Gastroesophageal sphincter (tissue), 4 donors: Measurements from ENCODE around the gene PLA2G4B. TPM values are rescaled to one million over a fixed set of nuclear protein-coding genes. Genes with fewer than 3 reads are reported as not detected.

Source experiments
- ATAC-seq: fragments of 150-250 bp; one replicate; pipeline ENCODE4 v1.9.1; 2016; ENCODE audit warnings: mild to moderate bottlenecking, moderate library complexity
- H3K27ac ChIP-seq, 4 donors: fragments of 200-600 bp; sonication (generic) in 3 of 4; 1 replicate in 3 of 4; 2 replicates in 1 of 4; pipeline ENCODE4 v1.5.1; 2016 to 2019
- H3K27me3 ChIP-seq: fragments of 200-600 bp; sonication (generic); one replicate; pipeline ENCODE4 v1.5.1; 2019
- H3K36me3 ChIP-seq, 2 donors: fragments of 200-600 bp; sonication (generic); one replicate each; pipeline ENCODE4 v1.5.1; 2019; ENCODE audit warnings: control low read depth in 1 of 2
- H3K4me1 ChIP-seq, 3 donors: fragments of 200-600 bp; sonication (generic); 1 replicate in 2 of 3; 2 replicates in 1 of 3; pipeline ENCODE4 v1.5.1; 2016 to 2019; ENCODE audit warnings: control low read depth in 2 of 3
- H3K4me3 ChIP-seq, 2 donors: fragments of 200-600 bp; sonication (generic); one replicate each; pipeline ENCODE4 v1.5.1; 2019; ENCODE audit warnings: mild to moderate bottlenecking in 1 of 2, moderate library complexity in 1 of 2
- H3K9me3 ChIP-seq, 3 donors: fragments of 200-600 bp; sonication (generic); one replicate each; pipeline ENCODE4 v1.5.1; 2017 to 2019; ENCODE audit warnings: control low read depth in 2 of 3
- EP300 ChIP-seq: sonication (generic); formaldehyde crosslinking; IDR thresholded peaks from one replicate; pipeline ENCODE4 v1.6.1; 2017; ENCODE audit warnings: antibody characterized with exemption, mild to moderate bottlenecking
- POLR2A ChIP-seq, 2 donors: fragments of 450-650 bp; IDR thresholded peaks; one replicate each; pipeline ENCODE4 v1.6.1; 2017; ENCODE audit warnings: antibody characterized with exemption in 2 of 2, mild to moderate bottlenecking in 2 of 2, moderate library complexity in 1 of 2
- POLR2AphosphoS5 ChIP-seq: sonication (generic); formaldehyde crosslinking; IDR thresholded peaks from one replicate; pipeline ENCODE4 v1.6.1; 2017; ENCODE audit warnings: antibody characterized with exemption
- WGBS, 2 donors: methylation state at CpG; one replicate each; pipeline ENCODE4 v1.1.5; 2018; ENCODE audit warnings: low coverage in 1 of 2; 5-methylcytosine and 5-hydroxymethylcytosine counted together
- total RNA-seq, 4 donors: library from RNA; depleted of rRNA; stranded (reverse); fragments of >200 nt; gene quantifications; one replicate each; pipeline ENCODE4 v1.1.0, GENCODE V29; 2016
- TF ChIP-seq, protein P1 (sequence below), 4 experiments: fragments of 200-600 bp in 2 of 4; fragments of 450-650 bp in 2 of 4; sonication (generic) in 1 of 4; IDR thresholded peaks; one replicate each; pipeline ENCODE4 v1.5.1; 2017 to 2019; ENCODE audit warnings: antibody characterized with exemption in 4 of 4, mild to moderate bottlenecking in 2 of 4, moderate library complexity in 2 of 4

PLA2G4B gene
- total RNA-seq, 4 donors from 2014 or later = 2.5 to 7.0 (median 3.6) TPM

DNA sequence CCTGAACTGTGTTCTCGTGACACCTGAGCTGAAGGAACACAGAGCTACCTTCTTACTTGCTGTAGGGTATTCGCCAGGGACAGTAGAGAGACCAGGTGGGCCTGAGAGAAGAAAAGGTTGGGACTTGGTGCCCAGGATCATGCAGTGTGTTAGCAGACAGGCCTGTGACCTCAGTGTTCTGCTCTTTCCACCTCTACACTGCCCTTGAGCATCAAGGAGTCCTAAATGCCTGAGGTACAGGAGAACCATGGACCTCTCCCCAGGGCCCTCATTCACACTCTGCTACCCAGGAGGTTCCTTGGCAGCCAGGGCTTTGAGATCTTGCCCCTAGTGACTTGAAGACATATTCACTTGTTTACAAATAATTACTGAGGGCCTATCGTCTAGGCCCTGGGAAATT is 32.9 kb upstream of the PLA2G4B start:
- WGBS, 2 donors = 30 to 71% methylated on average over 2 to 3 of the region's 3 CpGs
- TF ChIP-seq, protein P1, sequence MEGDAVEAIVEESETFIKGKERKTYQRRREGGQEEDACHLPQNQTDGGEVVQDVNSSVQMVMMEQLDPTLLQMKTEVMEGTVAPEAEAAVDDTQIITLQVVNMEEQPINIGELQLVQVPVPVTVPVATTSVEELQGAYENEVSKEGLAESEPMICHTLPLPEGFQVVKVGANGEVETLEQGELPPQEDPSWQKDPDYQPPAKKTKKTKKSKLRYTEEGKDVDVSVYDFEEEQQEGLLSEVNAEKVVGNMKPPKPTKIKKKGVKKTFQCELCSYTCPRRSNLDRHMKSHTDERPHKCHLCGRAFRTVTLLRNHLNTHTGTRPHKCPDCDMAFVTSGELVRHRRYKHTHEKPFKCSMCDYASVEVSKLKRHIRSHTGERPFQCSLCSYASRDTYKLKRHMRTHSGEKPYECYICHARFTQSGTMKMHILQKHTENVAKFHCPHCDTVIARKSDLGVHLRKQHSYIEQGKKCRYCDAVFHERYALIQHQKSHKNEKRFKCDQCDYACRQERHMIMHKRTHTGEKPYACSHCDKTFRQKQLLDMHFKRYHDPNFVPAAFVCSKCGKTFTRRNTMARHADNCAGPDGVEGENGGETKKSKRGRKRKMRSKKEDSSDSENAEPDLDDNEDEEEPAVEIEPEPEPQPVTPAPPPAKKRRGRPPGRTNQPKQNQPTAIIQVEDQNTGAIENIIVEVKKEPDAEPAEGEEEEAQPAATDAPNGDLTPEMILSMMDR (IDR thresholded peaks at IDR 0.05) = no peak
- TF ChIP-seq EP300 = no peak
- TF ChIP-seq POLR2AphosphoS5 = no peak
- no peak for TF ChIP-seq POLR2A (IDR thresholded peaks at IDR 0.05)

DNA sequence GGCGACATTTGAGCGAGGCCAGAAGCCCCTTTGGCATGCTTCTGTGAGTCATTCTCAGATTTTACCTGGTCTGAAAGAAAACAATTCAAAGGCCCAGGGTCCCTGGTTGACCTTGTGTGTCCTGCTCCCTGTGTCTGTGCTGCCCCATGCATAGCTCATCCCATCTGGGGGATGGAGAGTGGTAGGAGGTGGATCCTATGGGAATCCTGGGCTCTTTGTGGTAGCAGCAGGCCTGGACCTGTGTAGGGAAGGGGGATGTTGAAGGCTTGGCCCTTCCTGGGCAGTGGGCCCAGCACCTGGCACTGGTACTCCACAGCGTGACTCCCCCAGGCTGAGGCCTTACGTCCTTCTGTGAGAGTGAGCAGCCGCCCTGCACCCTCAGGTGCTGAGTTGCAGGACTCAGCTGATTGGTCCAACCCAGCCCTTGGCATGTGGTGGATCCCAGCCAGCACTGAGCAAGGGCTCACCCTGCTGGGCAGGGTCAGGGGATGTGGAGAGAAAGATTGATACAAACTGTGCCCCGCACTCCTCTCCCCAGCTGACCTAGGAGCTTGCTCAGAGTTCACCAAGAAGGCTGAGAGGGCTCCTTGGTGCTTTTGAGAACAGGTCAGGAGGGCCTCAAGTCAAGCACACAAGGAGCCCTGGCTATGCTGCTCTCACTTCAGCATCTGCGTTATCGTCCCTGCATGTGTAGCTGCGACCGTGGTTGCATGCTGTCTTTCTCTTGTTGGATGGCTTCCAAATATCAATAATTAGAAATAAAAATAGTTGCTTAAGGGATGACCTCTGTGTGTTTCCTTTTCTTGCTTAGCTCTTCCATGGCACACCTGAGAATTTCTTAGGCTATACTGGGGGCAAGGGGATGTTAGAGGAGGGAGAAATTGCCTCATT is 32.1 kb upstream of the PLA2G4B start:
- Histone ChIP-seq H3K27me3 (no peaks in the 10 kb centered on the region), H3K4me1 (peaks cover 0 to 71% (median 26%) of the 10 kb centered on the region in 3 donors), H3K4me3 (no peak overlapping the region), H3K9me3 (no peaks in the 10 kb centered on the region), H3K36me3 (peaks cover 0 to 7% of the 10 kb centered on the region in 2 donors), H3K27ac (peak overlapping the region; percentile 32 to 88 (median 82))
- TF ChIP-seq, protein P1 (IDR thresholded peaks at IDR 0.05) = peak in 1 of 4 experiments; percentile 33
- TF ChIP-seq POLR2A (IDR thresholded peaks at IDR 0.05) (no peak), POLR2AphosphoS5 (no peak)
- peak; percentile 54 for ATAC-seq
- WGBS, 2 donors = 54 to 80% methylated on average over 1 to 6 of the region's 10 CpGs

More for the DNA sequence above, 32.9 kb upstream of the PLA2G4B start:
- Histone ChIP-seq H3K27ac (peak overlapping the region; percentile 32 to 88 (median 82)), H3K27me3 (no peaks in the 10 kb centered on the region), H3K4me1 (peaks cover 0 to 68% (median 26%) of the 10 kb centered on the region in 3 donors), H3K9me3 (no peaks in the 10 kb centered on the region), H3K4me3 (no peak overlapping the region), H3K36me3 (peaks cover 0 to 12% of the 10 kb centered on the region in 2 donors)
- ATAC-seq = no peak

DNA sequence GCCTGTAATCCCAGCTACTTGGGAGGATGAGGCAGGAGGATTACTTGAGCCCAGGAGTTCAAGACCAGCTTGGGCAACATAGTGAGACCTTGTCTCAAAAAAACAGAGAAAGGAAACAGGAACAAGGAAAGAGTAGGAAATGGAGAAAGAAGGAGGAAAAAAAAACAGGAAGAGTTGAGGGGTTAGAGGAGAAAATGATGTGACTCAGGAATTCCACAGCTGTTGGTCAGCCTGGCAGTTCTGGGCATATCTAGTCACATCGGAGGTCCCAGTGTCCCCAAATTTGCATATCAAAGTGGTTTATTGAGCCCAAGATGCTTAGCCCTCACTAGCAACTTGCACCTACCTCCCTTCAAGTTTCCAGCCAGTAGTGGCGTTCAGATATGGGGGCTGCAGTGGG is 29.5 kb upstream of the PLA2G4B start:
- H3K4me1 ChIP-seq = peaks cover 0 to 58% (median 21%) of the 10 kb centered on the region in 3 donors
- no peak overlapping the region for H3K4me3 ChIP-seq
- peak overlapping the region in 1 of 4 donors; percentile 7 for H3K27ac ChIP-seq
- no peaks in the 10 kb centered on the region for H3K9me3 ChIP-seq
- peaks cover 0 to 28% of the 10 kb centered on the region in 2 donors for H3K36me3 ChIP-seq
- no peak for ATAC-seq
- no peak for TF ChIP-seq POLR2A (IDR thresholded peaks at IDR 0.05)
- TF ChIP-seq, protein P1 (IDR thresholded peaks at IDR 0.05) = no peak
- no peak for TF ChIP-seq EP300
- no peak for TF ChIP-seq POLR2AphosphoS5
- 14 to 86% methylated on average over 1 to 2 of the region's 2 CpGs for WGBS, 2 donors
- no peaks in the 10 kb centered on the region for H3K27me3 ChIP-seq

DNA sequence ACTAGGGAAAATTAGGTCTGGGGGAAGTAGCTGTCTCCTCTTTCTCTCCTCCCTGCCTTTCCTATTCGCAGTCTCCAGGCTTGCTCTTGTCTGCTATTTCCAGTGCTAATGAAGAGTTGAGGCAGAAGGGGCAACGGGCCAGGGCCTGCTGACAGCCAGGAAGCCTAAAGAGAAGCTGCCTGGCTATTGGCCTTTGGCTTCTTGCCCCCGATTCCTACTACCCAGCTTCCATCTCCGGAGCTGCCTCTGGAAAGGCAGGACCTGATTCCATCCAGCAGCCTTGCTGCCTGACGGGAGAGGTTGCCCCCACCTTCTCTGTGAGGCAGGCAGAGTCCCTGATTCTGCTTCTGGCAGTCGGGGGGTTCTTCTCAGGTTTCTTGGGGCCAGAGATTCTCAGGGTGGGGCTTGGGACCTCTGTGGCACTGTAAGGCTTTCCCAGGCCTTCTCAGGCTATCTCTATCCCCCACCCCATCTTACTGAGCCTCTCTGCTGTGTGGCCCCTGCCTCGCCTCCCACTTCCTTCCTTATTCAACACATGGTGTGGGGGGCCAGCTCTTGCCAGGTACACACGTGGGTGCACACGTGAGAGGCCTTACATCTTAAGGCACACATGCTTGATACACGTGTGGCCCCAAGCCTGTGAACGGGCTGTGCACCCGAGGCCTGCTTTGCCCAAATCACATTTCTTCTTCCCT is 29.0 kb upstream of the PLA2G4B start:
- Histone ChIP-seq H3K27me3 (no peaks in the 10 kb centered on the region), H3K9me3 (no peaks in the 10 kb centered on the region), H3K27ac (peak overlapping the region in 1 of 4 donors; percentile 7), H3K4me1 (peaks cover 0 to 53% (median 17%) of the 10 kb centered on the region in 3 donors), H3K36me3 (peaks cover 0 to 33% of the 10 kb centered on the region in 2 donors), H3K4me3 (no peak overlapping the region)
- 53 to 65% methylated on average over 4 to 8 of the region's 12 CpGs for WGBS, 2 donors
- no peak for TF ChIP-seq POLR2AphosphoS5
- TF ChIP-seq POLR2A (IDR thresholded peaks at IDR 0.05) = no peak
- TF ChIP-seq EP300 = no peak
- TF ChIP-seq, protein P1 (IDR thresholded peaks at IDR 0.05) = no peak
- ATAC-seq = no peak
